Mucosa of stomach (tissue), 1 donor: ENCODE results near the gene FXYD7.
A peak's percentile ranks its signal among the peaks of the same experiment; 100 is the strongest.
"Not testable (repeated sequence)": the region's sequence is repeated elsewhere in the genome, so short reads cannot be mapped to it uniquely, and the experiment has no call there.

Source experiments
- H3K27me3 ChIP-seq: one replicate; pipeline ENCODE4 v1.7.0; 2013; ENCODE audit warnings: mild to moderate bottlenecking, low read length; ENCODE audit not compliant: control insufficient read depth, insufficient read depth
- H3K36me3 ChIP-seq: one replicate; pipeline ENCODE4 v1.7.0; 2013; ENCODE audit warnings: low read length; ENCODE audit not compliant: control insufficient read depth, insufficient read depth
- H3K4me1 ChIP-seq: one replicate; pipeline ENCODE4 v1.7.0; 2013; ENCODE audit warnings: mild to moderate bottlenecking, low read length; ENCODE audit not compliant: control insufficient read depth, insufficient read depth
- H3K4me3 ChIP-seq: one replicate; pipeline ENCODE4 v1.7.0; 2013; ENCODE audit warnings: low read length
- H3K9ac ChIP-seq: one replicate; pipeline ENCODE4 v1.7.0; 2013; ENCODE audit warnings: mild to moderate bottlenecking, low read length, moderate library complexity
- H3K9me3 ChIP-seq: one replicate; pipeline ENCODE4 v1.7.0; 2013; ENCODE audit warnings: mild to moderate bottlenecking, low read length, moderate library complexity; ENCODE audit not compliant: control insufficient read depth
- donor health status: Pancreatic carcinoma.

The FXYD7 gene, protein sequence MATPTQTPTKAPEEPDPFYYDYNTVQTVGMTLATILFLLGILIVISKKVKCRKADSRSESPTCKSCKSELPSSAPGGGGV

DNA sequence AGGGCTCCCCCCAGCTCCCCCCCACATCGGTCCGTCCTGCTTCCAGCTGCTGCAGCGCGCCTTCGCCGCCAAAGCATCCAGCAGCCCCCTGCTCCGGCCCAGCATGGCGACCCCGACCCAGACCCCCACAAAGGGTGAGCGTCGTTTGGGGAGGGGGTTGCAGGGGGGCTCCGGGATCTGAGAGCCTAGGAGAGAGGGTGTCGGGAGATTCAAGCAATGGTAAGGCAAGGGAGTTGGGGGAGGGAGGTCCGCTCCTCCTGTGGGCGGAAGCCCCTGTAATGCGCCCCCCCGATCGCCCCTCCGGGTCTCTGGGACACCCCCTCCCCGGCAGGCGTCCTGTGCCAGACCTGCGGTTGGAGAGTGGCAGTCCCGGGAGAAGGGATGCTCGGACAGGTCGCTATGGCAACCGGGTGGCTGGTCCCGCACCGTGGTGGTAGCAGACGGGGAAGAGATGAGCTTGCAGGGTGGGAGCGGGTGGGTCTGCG, at the start of gene FXYD7:
Gene FXYD7 (plus strand): TSS at position 25 of the 485 bp plus-strand sequence. CDS start 79 bp downstream, at position 104.
- Histone ChIP-seq H3K27me3 (peaks cover 21% of the 10 kb centered on the region), H3K9me3 (no peaks in the 10 kb centered on the region), H3K9ac (peak within 1 kb of the TSS; percentile 10), H3K36me3 (no peaks in the 10 kb centered on the region), H3K4me1 (peaks cover 21% of the 10 kb centered on the region), H3K4me3 (no peak within 1 kb of the TSS)

DNA sequence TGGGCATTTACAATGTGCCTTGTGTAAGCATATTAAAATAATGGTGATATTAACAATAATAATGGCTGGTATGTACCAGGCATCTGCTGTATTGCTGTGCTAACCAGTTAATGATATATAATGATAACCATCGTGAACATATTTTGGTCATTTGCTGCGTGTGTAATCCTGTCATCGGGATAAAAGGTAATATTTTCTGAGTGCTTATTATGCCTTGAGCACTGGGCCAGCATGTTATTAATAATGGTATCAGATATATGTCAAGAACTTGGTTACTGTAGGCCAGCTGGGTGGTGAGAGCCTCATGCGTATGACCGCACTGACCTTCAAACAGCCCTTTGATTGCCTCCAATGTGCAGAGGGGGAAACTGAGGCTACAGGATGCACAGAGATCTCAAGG, 49.6 kb upstream of the FXYD7 start:
- Histone ChIP-seq H3K4me1 (peaks cover 51% of the 10 kb centered on the region), H3K4me3 (no peak overlapping the region), H3K36me3 (no peaks in the 10 kb centered on the region), H3K27me3 (peaks cover 10% of the 10 kb centered on the region), H3K9me3 (no peaks in the 10 kb centered on the region), H3K9ac (no peak overlapping the region)

DNA sequence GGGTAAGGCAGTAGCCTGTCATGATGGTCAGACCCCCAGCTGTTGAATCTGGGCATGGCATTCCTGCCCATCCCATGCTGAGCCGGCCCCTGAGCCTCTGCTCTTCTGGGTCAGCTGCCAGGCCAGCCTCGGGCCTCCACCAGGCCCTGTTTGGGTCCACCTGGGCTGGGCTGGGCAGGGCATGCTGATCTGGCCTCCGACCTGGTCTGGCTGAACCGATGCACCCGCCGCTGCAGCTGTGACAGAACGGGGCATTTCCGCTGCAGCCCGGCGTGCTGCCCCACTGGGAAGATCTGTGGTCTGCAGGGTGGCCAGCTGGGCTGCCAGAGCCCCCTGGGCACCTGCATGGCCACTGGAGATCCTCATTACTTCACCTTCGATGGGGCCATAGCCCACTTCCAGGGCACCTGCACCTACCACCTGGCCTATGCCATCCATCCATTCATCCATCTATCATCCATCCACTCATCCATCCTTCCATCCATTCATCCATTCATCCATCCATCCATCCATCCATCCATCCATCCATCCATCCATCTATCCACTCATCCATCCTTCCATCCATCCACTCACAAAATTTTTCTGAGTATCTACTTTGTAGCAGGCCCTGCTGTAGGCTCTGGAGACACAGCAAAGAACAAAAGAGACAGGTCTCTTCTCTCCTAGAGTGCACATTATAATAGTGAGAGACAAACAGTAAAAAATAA, 49.0 kb upstream of the FXYD7 start:
- Histone ChIP-seq H3K9me3 (no peaks in the 10 kb centered on the region), H3K4me1 (peaks cover 57% of the 10 kb centered on the region), H3K9ac (no peak overlapping the region), H3K36me3 (no peaks in the 10 kb centered on the region), H3K27me3 (peaks cover 10% of the 10 kb centered on the region), H3K4me3 (no peak overlapping the region)

DNA sequence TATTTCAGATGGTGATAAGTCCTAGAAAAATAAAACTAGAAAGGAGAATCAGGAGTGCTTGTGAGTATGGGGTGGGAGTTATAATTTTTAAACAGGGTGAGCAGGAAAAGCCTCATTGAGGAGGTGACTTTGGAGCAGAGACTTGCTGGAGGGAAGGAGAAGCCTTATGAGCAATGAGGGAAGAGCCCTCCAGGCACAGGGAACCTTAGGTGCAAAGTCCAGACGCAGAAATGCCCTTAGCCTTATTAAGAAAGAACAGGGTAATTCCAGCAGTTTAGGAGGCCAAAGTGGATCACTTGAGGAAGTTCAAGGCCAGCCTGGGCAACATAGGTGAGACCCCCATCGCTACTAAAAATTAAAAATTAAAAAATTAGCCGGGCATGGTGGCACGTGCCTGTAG, 48.4 kb upstream of the FXYD7 start:
- no peak overlapping the region for H3K4me3 ChIP-seq
- H3K9me3 ChIP-seq, result no peaks in the 10 kb centered on the region
- no peak overlapping the region for H3K9ac ChIP-seq
- H3K4me1 ChIP-seq, result peaks cover 52% of the 10 kb centered on the region
- no peaks in the 10 kb centered on the region for H3K36me3 ChIP-seq
- H3K27me3 ChIP-seq, result peaks cover 10% of the 10 kb centered on the region

DNA sequence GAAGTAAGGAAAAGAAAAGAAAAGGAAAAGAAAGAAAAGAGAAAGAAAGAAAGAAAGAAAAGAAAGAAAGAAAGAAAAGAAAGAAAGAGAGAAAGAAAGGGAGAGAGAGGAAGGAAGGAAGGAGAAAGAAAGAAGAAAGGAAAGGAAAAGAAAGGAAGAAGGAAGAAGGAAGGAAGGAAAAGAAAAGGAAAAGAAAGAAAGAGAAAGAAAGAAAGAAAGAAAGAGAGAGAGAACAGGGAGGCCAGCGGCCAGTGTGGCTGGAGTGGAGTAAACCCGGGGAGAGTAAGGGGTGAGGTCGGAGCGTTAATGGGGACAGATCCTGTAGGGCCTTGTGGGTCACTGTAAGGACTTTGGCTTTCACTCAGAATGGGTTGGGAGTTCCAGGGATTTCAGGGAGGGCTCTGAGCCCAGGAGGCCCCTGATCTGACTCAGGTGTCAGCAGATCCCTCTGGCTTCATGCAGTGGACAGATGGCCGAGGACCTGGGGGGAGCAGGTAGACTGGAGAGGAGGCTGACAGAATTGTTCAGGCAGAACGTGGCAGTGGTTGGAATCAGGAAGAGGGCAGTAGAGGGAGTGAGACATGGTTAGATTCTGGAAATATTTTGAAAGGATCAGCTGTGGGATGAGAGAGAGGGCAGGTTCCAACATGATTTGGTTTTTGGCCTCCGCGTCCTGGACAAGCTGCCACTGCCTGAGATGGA, 47.2 kb upstream of the FXYD7 start:
- no peak overlapping the region for H3K9ac ChIP-seq
- H3K27me3 ChIP-seq, result peaks cover 2% of the 10 kb centered on the region
- peaks cover 40% of the 10 kb centered on the region for H3K4me1 ChIP-seq
- H3K36me3 ChIP-seq, result no peaks in the 10 kb centered on the region
- no peak overlapping the region for H3K4me3 ChIP-seq
- H3K9me3 ChIP-seq, result no peaks in the 10 kb centered on the region

DNA sequence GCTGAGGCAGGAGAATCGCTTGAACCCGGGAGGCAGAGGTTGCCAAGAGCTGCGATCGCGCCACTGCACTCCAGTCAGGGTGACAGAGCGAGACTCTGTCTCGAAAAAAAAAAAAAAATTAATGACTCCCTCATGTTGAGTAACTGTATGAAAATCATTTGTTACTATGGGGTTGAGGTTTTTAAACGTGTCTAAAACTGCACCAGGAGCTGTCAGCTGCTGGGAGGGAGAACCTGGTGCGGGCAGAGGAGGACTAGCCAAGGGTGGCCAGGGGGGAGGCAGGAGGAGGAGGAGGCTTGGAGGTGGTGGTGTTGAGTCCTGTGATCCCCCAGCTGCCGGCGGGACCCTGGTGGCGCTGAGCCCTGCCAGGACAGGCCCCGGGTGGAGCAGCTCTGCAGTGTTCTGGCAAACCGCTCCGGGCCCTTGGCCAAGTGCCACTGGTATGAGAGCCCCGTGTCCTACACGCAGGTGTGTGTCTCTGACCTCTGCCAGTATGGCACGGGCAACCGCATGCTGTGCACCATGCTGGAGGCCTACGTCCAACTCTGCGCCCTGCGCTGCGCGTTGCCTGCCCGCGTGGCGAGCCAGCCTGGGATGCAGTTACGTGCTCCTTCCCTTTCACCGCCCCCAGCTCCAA, 44.5 kb upstream of the FXYD7 start:
- H3K9me3 ChIP-seq, result no peaks in the 10 kb centered on the region
- no peaks in the 10 kb centered on the region for H3K36me3 ChIP-seq
- H3K9ac ChIP-seq, result no peak overlapping the region

DNA sequence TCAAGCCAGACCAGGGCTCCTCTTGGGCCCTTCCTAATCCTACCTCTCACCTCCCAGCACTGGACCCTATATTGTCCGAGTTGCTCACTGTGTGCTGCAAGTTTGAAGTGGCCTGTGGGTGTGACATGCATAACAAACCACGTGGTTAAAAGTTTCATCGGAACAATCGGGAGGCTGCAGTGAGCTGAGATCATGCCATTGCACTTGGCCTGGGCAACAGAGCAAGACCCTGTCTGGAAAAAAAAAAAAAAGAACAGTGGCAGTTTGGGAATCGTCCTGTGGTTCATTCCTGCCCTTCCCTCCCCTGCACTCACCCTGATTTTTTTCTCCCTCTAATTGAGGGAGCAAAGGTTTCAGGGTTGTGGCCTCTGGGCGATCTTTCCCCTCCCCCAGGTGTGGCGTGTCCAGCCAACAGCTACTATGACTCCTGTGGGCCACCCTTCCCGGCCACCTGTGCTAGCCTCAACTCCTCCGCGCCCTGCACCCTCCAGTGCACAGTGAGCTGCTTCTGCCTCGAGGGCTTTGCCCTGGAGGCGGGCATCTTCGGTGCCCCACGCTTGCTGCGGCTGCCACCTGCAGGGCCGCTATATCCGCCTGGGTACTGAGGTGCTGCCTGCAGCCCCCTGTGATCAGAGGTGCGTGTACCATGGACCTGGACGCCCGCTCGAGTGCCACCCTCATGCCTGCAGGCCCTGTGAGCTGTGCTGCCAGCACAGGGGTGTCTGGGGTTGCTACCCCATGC, 43.7 kb upstream of the FXYD7 start:
- Histone ChIP-seq H3K27me3 (no peaks in the 10 kb centered on the region), H3K4me3 (no peak overlapping the region), H3K36me3 (no peaks in the 10 kb centered on the region), H3K9me3 (no peaks in the 10 kb centered on the region), H3K9ac (no peak overlapping the region), H3K4me1 (peaks cover 12% of the 10 kb centered on the region)

More for the DNA sequence above, 44.5 kb upstream of the FXYD7 start:
- H3K4me3 ChIP-seq, result no peak overlapping the region
- no peaks in the 10 kb centered on the region for H3K27me3 ChIP-seq
- peaks cover 17% of the 10 kb centered on the region for H3K4me1 ChIP-seq

DNA sequence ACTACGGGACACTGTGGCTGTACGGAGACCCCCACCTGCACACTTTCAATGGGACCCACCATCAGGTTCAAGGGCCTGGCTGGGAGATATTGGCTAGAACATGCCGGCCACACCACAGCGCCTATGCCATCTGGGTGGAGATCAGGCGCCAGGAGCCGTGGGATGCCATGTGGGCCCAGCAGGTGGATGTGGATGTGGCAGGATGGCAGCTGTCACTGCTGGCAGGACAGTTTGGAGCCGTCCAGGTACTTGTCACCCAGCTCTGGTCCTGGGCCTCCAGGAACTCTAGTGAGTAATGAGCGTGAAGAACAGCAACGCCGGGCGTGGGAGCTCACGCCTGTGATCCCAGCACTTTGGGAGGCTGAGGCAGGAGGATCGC, 43.2 kb upstream of the FXYD7 start:
- Histone ChIP-seq H3K4me1 (peaks cover 7% of the 10 kb centered on the region), H3K9ac (no peak overlapping the region), H3K27me3 (no peaks in the 10 kb centered on the region), H3K4me3 (no peak overlapping the region), H3K9me3 (no peaks in the 10 kb centered on the region), H3K36me3 (no peaks in the 10 kb centered on the region)

DNA sequence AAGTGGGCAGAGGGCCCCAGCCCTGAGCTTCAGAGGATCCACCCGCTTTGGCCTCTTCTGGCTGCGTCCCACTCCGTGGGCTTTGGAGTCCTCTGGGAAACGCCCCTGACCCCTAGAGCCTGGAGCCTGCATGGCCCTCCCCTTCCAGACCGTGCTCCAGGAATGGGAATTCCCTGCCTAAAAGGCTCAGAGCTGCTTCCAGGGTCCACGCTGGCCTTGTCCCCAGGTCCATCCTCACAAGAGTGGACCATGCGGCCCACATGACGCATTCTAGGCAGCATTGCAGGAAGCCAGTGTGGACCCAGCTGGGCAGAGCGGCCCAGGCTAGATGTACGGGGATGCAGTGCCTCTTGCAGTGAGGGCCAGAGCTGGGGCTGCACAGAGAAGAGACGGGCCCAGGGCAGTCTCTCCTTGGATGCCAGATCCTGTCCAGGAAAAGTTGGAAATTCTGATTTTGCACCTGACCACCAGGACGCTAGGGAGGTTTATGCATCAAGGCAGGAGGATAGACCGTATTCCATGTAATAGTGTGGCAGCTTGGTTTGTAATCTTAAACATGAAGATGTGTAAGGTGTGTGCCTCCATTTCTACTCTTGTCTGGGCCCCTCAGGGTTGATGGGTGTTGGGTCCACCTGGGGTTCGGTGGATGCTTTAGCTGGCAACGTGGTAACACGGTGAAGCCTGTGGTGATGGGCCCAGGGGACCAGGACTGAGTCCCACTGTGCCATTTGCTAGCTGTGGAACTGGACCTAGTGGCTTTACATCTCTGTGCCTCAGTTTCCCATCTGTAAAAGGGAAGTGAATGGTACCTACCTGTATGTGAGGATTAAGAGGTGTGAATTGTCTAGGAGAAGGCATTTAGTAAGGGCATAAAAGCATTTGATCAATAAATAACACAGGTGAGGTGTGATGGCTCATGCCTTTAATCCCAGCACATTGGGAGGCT, 42.2 kb upstream of the FXYD7 start:
- H3K36me3 ChIP-seq, result no peaks in the 10 kb centered on the region
- peaks cover 7% of the 10 kb centered on the region for H3K4me1 ChIP-seq
- no peaks in the 10 kb centered on the region for H3K27me3 ChIP-seq
- no peak overlapping the region for H3K9ac ChIP-seq
- H3K4me3 ChIP-seq, result no peak overlapping the region
- no peaks in the 10 kb centered on the region for H3K9me3 ChIP-seq

DNA sequence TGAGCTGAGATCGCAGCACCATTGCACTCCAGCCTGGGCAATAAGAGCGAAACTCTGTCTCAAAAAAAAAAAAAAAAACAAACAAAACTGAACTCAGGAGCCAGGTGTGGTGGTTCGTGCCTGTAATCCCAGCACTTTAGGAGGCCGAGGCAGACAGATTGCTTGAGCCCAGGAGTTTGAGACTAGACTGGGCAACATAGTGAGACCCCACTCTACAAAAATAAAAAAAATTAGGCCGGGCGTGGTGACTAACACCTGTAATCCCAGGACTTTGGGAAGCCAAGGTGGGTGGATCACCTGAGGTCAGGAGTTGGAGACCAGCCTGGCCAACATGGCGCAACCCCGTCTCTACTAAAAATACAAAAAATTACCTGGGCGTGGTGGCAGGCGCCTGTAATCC, 41.1 kb upstream of the FXYD7 start:
- H3K9me3 ChIP-seq, H3K4me3 ChIP-seq, H3K4me1 ChIP-seq, H3K27me3 ChIP-seq, H3K36me3 ChIP-seq, H3K9ac ChIP-seq: not testable (repeated sequence)

DNA sequence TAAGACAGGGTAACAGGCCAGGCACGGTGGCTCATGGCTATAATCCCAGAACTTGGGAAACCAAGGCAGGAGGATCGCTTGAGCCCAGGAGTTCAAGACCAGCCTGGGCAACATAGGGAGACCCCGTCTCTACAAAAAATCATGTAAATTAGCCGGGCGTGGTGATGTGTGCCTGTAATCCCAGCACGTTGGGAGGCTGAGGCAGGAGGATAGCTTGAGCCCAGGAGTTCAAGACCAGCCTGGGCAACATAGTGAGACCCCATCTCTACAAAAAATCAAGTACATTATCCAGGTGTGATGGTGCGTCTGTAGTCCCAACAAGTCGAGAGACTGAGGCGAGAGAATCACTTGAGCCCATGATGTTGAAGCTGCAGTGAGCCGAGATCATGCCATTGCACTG, 39.4 kb upstream of the FXYD7 start:
- not testable (repeated sequence) for H3K27me3 ChIP-seq, H3K4me3 ChIP-seq, H3K36me3 ChIP-seq, H3K9me3 ChIP-seq, H3K9ac ChIP-seq
- H3K4me1 ChIP-seq, result peaks cover 23% of the 10 kb centered on the region
